GM12801 (cell line): ENCODE measurements around the gene TNIP2.

Experiments used
- TF ChIP-seq, protein P1 (sequence below): IDR thresholded peaks from one replicate; pipeline ENCODE4 v1.5.1; 2011; ENCODE audit warnings: control low read depth; ENCODE audit not compliant: insufficient read length; ENCODE audit errors: extremely low read depth

TNIP2 gene

DNA sequence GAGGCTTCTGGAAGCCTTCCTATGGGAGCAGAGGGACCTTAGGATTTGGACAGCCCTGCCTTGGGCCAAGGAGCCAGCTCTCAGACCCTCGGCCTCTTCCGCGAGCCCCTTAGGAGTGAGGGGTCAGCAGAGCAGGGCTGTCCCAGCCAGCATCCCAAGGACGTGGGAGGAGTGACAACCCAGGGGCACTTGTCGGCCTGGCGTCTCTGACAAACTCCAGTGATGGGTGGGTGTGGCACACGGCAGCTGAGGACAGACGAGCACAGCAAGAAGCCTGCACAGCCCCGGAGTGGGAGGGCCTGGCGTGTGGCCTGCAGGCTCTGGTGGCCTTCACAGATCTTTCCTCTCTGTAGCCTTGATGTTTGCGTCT lies 11.6 kb upstream of the TNIP2 start:
- TF ChIP-seq, protein P1, sequence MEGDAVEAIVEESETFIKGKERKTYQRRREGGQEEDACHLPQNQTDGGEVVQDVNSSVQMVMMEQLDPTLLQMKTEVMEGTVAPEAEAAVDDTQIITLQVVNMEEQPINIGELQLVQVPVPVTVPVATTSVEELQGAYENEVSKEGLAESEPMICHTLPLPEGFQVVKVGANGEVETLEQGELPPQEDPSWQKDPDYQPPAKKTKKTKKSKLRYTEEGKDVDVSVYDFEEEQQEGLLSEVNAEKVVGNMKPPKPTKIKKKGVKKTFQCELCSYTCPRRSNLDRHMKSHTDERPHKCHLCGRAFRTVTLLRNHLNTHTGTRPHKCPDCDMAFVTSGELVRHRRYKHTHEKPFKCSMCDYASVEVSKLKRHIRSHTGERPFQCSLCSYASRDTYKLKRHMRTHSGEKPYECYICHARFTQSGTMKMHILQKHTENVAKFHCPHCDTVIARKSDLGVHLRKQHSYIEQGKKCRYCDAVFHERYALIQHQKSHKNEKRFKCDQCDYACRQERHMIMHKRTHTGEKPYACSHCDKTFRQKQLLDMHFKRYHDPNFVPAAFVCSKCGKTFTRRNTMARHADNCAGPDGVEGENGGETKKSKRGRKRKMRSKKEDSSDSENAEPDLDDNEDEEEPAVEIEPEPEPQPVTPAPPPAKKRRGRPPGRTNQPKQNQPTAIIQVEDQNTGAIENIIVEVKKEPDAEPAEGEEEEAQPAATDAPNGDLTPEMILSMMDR, result no peak

DNA sequence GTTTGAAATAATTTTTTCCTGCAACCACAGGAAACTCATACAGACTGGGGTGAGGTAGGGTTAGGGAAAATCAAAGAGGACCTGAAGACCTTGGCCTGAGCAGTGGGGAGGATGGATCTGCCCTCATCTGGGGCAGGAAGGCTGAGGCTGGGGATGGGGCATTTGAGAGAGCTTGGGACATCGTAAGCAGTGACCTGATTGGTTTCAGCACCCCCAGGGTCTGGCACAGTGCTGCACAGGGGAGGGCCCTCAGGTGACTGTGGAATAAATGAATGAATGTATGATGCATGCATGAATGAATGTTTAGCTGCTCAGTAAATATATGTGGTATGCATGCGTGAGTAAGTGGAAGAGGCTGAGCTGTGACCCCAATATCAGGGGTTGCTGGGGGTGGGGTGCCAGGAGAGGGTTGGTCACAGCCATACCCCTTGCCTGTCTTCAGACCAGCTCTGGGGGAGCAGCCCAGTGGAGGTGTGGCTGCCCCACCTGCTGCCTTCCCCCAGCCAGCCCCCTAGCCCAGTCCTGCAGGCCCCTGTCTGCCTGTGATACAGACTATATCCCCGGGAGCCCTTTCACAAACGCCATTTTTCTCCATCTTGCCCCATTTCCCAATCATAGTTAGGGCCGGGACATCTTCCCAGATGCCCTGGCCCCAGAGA lies 11.0 kb upstream of the TNIP2 start:
- TF ChIP-seq, protein P1, result no peak

DNA sequence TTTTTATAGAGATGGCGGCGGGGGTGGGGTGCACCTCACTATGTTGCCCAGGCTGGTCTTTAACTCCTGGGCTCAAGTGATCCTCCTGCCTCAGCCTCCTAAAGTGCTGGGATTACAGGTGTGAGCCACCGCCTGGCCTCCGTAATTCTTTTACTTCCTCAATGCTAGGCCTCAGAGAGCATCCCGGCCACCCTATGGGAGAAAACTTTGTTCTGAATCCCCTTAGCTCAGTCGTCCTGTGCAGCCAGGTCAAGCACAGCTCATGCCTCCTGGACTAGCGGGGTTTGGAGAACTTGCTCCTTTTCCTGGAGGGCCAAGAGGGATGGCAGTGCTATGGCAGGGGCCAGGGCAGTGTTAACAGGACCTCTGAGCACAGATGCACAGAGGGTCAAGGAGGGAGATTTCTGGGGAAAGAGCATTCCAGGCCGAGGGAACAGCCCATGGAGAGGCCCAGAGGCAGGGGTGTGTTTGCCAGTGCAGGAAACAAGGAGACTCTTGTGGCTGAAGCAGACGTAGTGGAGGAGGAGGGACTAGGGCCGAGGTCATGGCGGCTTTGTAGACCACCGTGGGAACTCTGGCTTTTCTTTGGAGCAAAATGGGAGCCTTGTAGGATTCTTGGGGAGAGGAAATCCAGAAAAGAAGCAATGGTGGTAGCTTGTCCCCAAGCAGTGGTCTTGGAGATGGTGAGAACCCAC lies 9.8 kb upstream of the TNIP2 start:
- TF ChIP-seq, protein P1, result no peak

DNA sequence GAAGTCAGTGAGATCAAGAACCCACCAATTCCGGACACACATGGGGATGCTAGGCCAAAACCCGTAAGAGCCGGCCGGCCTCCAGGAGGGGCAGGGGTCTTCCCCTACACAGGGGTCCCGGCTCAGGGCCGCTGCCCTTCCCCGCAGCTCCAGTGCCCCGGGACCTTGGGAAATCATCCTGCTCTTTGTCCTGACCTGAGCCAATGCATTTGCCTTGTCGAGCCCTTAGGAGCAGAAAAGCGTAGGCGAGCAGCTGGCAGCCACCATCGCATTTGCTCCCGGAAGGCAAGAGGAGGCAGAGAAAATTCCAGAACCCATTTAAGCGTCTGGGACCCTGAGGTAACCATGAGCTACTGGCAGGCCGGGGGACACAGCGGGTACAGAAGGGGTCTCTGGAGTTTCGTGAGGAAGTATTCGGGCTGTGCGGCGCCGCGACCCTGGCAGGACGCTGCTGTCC lies 7.4 kb upstream of the TNIP2 start:
- TF ChIP-seq, protein P1, result no peak

DNA sequence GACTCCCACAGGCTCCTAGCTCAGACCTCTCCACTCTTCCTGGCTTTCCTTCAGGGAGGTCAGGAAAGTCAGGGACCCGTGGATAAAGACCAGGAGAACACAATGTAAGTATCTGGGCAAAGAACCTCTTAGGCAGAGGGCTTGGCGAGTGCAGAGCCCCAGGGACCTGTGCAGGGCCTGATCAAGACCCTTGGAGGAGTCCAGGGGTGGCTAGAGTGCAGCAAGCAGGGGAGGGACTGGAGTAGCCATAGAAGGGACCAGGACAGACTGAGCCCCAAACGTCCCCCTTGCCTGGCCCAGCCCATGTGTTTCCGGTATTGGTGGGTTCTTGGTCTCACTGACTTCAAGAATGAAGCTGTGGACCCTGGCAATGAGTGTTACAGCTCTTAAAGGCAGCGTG lies 5.9 kb upstream of the TNIP2 start:
- TF ChIP-seq, protein P1, result no peak

DNA sequence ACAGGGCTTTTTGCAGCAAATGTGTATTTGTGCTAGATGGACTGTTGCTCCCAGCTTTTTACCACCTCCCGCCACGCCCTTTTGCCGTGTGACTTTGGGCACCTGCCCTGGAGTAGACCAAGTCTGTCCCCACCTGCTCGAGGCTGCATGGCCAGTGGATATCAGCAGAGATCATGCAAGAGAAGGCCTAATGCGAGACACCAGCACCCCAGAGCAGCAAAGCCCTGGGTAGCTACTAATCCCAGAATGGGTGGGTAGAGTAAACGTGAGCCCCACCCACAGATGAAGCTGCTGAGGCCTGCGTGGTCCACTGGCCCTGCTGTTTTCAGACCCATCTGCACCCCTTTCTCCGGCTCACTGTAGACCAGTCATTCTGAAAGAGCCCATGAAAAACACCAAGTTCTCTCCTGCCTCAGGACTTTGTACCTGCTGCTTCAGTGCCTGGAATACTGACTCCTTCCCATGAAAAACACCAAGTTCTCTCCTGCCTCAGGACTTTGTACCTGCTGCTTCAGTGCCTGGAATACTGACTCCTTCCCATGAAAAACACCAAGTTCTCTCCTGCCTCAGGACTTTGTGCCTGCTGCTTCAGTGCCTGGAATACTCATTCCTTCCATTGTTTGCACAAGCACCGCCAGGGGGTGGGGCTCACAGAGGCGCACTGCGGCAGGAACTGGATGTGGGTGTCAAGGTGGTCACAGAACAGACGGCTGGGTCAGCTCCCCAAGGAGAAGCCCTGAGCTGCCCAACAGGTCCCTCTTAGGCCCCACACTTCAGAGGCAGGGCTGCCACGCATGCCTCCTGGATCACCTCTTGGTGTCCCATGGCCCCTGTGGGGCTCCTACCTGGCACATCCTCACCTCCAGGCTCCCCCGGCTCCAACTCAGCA lies 5.1 kb upstream of the TNIP2 start:
- TF ChIP-seq, protein P1, result no peak

DNA sequence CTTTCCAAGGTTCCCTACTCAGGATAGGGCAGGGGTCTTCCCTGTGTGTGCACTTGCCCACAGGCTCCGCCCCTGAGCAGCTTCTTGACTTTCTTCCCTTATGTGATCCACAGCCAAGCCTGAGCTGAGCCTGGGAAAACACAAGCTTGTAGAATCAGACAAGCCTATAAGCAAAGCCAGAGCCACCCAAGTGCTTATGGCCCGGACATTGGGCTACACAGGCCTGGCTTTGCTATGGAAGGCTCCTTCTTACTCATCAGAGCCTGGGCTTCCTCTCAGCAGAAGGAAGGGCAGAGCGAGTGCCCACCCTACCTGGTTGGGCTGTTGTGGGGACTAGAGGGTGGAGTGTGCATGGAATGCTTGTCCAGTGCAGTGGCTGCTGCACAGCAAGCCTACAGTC lies 1.3 kb upstream of the TNIP2 start:
- TF ChIP-seq, protein P1, result no peak
